Measurements from ENCODE around the gene TLCD1. TPM values are rescaled to one million over a fixed set of nuclear protein-coding genes. Genes with fewer than 3 reads are reported as not detected.

The TLCD1 gene
- total RNA-seq, 1 donor from 2014 or later: 18.1 TPM

DNA sequence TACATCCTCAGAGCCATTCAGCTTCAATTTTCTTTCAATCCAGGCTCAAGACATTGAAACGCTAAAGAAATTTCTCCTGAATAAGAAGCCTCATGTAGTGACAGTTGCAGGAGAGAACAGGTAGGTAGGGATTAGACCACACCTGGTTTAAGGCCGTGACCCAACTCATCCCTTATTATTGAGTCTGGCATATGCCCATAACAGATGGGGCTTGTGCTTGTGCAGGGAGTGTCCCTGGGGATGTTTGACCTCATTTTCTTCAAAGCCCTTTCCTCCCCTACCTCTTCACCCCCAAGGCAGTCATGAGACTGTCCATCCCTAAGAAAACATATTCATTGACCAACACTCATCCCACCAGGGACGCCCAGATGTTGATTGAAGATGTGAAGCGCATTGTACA lies 39.7 kb downstream of the TLCD1 start:
- DNase-seq (ENCODE audit: low spot score): no peak

DNA sequence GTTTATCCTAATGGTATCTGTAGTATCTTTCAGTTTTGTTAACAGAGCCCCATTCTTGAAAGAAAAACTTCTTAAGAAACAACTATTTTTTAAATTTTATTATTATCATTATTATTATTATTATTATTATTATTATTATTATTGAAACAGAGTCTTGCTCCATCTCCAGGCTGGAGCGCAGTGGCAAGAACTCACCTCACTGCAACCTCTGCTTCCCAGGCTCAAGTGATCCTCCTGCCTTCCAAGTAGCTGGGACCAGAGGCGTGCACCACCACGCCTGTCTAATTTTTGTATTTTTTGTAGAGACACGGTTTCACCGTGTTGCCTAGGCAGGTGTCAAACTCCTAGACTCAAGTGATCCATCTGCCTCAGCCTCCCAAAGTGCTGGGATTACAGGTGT lies 40.7 kb downstream of the TLCD1 start:
- DNase-seq (ENCODE audit: low spot score): no peak

DNA sequence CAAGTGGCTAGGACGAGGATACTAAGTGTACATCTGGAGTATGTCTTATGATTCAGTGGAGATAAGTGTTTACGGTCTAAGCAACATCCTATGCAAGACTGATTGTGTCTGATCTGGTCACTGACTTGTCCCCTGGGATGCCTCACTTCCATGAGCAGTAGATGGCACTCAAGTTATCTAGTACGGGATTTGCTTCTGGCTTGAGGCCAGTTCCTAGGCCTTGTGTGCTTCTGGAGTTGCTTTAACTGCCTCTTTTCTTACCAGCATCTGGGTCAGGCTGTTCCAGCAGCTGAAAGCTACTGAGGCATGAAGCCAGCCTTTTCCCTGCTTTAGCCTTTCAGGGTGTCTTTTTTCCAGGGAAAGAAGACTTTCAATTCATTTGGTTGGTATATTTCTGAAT lies 41.1 kb downstream of the TLCD1 start:
- DNase-seq (ENCODE audit: low spot score): no peak

DNA sequence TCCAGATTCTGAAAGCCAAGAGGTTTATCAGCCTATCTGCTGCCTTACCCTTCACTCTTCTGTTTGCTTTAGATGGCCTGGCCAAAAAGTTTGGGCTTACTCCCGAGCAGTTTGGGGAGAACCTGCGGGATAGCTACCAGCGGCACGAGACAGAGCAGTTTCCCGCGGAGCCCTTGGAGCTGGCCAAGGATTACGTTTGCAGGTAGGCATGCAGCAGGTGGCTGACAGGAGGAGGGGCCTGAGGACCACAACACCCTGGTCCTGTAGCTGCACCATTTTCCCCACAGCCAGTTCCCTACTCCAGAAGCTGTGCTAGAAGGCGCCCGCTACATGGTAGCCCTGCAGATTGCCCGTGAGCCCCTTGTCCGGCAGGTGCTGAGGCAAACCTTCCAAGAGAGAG lies 43.4 kb downstream of the TLCD1 start:
- no peak for DNase-seq (ENCODE audit: low spot score)

DNA sequence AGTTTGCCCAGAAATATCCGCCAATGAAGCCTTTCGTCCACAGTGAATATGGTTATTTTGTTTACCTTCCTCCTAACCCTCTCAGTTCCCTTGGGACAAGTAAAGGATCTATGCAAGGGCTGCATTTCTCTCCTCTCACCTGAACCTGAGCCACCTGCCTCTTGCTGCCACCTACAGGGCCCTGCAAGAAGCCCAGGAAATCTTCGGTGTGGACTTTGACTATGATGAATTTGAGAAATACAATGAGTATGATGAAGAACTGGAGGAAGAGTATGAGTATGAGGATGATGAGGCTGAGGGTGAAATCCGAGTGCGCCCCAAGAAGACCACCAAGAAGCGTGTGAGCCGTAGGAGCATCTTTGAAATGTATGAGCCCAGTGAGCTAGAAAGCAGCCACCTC lies 50.1 kb downstream of the TLCD1 start:
- DNase-seq (ENCODE audit: low spot score): no peak

DNA sequence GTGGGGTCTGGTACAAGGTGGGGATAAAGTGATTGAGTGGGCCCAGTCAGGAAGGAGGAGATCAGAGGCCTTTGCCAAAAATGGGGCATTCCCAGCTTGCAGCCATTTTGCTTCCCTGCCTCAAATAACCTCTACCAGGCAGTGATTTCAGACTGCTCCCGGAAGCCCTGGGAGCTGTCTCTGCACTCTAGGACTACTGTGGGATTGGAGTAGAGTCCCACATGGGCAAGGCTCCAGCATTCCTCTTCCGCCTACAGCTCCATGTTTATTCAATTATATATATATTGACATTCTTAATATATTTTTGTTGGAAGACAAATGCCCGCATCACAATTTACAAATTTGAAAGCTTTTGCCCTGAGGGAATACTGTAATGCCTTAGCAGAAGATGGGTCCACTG lies 50.5 kb downstream of the TLCD1 start:
- no peak for DNase-seq (ENCODE audit: low spot score)

Other genes with a start within 250 kb of the TLCD1 start
- 1.5 TPM for gene FOXN1, start 219.9 kb downstream of the TLCD1 start, total RNA-seq
- 37.5 TPM for gene UNC119, start 173.6 kb downstream of the TLCD1 start, total RNA-seq
- 52.9 TPM for gene PIGS, start 154.7 kb downstream of the TLCD1 start, total RNA-seq
- gene ALDOC, start 149.3 kb downstream of the TLCD1 start, total RNA-seq: 15.7 TPM
- gene SPAG5, start 127.2 kb downstream of the TLCD1 start, total RNA-seq: 8.5 TPM
- 27.5 TPM for gene RSKR, start 112.0 kb downstream of the TLCD1 start, total RNA-seq
- 210 TPM for gene BLTP2, start 81.1 kb downstream of the TLCD1 start, total RNA-seq
- 49.2 TPM for gene SDF2, start 64.3 kb downstream of the TLCD1 start, total RNA-seq
- 96.9 TPM for gene SUPT6H, start 64.0 kb downstream of the TLCD1 start, total RNA-seq
- 1.1 TPM for gene PROCA1, start 14.3 kb downstream of the TLCD1 start, total RNA-seq
- 82.9 TPM for gene RAB34, start 8.4 kb downstream of the TLCD1 start, total RNA-seq
- gene RPL23A, start 6.2 kb downstream of the TLCD1 start, total RNA-seq: 1,937 TPM
- 14.9 TPM for gene NEK8, start 2.6 kb upstream of the TLCD1 start, total RNA-seq
- 186 TPM for gene TRAF4, start 17.8 kb upstream of the TLCD1 start, total RNA-seq
- gene FAM222B, start 116.6 kb upstream of the TLCD1 start, total RNA-seq: 28.8 TPM
- gene ERAL1, start 128.8 kb upstream of the TLCD1 start, total RNA-seq: 40.3 TPM
- gene FLOT2, start 171.5 kb upstream of the TLCD1 start, total RNA-seq: 255 TPM
- gene DHRS13, start 176.8 kb upstream of the TLCD1 start, total RNA-seq: 27.3 TPM
- 69.4 TPM for gene PHF12, start 225.3 kb upstream of the TLCD1 start, total RNA-seq